ACC112 (cell line): ENCODE data around the gene SP6.

ENCODE experiments used
- H2AFZ ChIP-seq: fragments of 200-600 bp; sonication (generic); one replicate; pipeline ENCODE4 v1.6.0; 2017; ENCODE audit warnings: antibody characterized with exemption, low read length; ENCODE audit not compliant: unreplicated experiment
- H3K27ac ChIP-seq: fragments of 200-600 bp; sonication (generic); 2 replicates; pipeline ENCODE4 v1.5.1; 2014; ENCODE audit warnings: low read depth, mild to moderate bottlenecking, antibody characterized with exemption, low read length, moderate library complexity
- H3K27me3 ChIP-seq: fragments of 200-600 bp; sonication (generic); 2 replicates; pipeline ENCODE4 v1.6.1; 2014; ENCODE audit warnings: mild to moderate bottlenecking, antibody characterized with exemption, low read length, moderate library complexity, mixed read lengths; ENCODE audit not compliant: insufficient read depth
- H3K36me3 ChIP-seq: fragments of 200-600 bp; sonication (generic); 2 replicates; pipeline ENCODE4 v1.6.1; 2016; ENCODE audit warnings: mild to moderate bottlenecking, antibody characterized with exemption, low read length, moderate library complexity, mixed read lengths; ENCODE audit not compliant: insufficient read depth
- H3K4me1 ChIP-seq: fragments of 200-600 bp; sonication (generic); one replicate; pipeline ENCODE4 v1.6.1; 2016; ENCODE audit warnings: low read length, mixed read lengths; ENCODE audit not compliant: insufficient read depth, unreplicated experiment, control insufficient read depth
- H3K4me3 ChIP-seq: fragments of 200-600 bp; sonication (generic); 2 replicates; pipeline ENCODE4 v1.5.1; 2014; ENCODE audit warnings: mild to moderate bottlenecking, low read depth, low read length
- H3K79me2 ChIP-seq: fragments of 200-600 bp; sonication (generic); one replicate; pipeline ENCODE4 v1.6.0; 2016; ENCODE audit warnings: low read length; ENCODE audit not compliant: control insufficient read depth, unreplicated experiment, insufficient read depth

SP6 gene

DNA sequence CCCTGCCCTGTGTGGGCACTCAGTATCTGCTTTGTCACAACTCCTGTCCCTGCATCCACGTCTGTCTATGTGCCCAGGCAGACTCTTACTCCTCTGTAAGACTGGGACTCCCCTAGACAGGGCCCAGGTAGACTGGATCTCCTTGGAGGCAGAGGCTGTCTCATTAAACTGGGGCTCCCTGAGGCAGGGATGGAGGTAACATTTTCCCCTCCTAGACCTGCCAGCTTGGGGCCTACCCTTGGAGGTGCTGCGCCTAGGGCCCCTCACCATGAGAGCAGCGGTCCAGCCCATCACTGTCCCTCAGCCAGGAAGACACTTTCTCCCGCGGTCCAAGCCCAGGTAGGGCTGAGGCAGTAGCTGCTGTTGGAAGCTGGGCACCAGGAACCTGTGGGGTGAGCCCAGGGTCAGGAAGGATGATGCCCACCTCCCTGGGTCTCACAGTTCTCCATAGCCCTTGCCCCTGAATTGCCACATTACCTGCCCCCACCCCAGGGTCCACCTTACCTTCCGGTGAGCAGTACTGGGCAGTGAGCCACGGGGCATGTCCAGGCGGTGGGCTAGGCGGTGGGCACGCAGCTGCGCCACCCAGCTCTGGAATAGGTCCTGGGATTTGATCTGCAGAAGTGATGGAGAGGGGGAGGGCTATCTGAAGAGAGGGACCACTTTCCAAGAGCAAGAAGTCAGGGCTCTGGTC, 32.8 kb downstream of the SP6 start:
- Histone ChIP-seq H3K4me1 (peaks cover 15% of the 10 kb centered on the region), H3K27me3 (no peaks in the 10 kb centered on the region), H3K4me3 (no peak overlapping the region), H3K36me3 (no peaks in the 10 kb centered on the region; the same call in 1 of the 2 replicates), H2AFZ (no peak overlapping the region), H3K79me2 (no peaks in the 10 kb centered on the region), H3K27ac (no peak overlapping the region)

DNA sequence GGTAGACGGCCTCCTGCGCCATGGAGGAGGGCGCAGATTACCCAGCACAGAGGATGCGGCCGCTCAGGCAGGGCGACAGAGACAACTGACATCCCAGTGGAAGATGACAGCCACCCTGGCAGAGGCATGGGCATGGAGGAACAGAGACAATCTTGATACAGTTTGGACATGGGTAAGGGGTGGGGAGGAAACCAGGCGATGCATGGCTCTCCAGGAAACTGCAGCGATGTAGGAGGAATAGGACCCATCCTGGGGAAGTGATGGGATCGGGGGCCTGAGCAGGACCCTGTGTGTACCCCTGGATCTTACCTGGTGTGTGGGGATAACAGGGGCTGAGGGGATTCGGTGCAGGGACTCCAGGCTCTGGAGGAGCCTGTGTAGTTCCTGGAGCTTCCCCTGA, 34.0 kb downstream of the SP6 start:
- H3K36me3 ChIP-seq: no peaks in the 10 kb centered on the region; the same call in 1 of the 2 replicates
- no peak overlapping the region for H2AFZ ChIP-seq
- H3K27ac ChIP-seq: no peak overlapping the region
- H3K4me3 ChIP-seq: no peak overlapping the region
- peaks cover 6% of the 10 kb centered on the region for H3K4me1 ChIP-seq
- H3K79me2 ChIP-seq: no peaks in the 10 kb centered on the region
- H3K27me3 ChIP-seq: no peaks in the 10 kb centered on the region

- Histone ChIP-seq H2AFZ (no peak overlapping the region), H3K79me2 (no peaks in the 10 kb centered on the region), H3K4me3 (no peak overlapping the region)
These were observed 34.7 kb downstream of the SP6 start for GRCh38 chr17:47816111-47816735.

GRCh38 chr17:47815106-47815918, 35.7 kb downstream of the SP6 start:
- H3K36me3 ChIP-seq: no peaks in the 10 kb centered on the region; the same call in 1 of the 2 replicates
- H3K27me3 ChIP-seq: no peaks in the 10 kb centered on the region
- H2AFZ ChIP-seq: no peak overlapping the region
- H3K4me3 ChIP-seq: no peak overlapping the region
- H3K27ac ChIP-seq: no peak overlapping the region
- no peaks in the 10 kb centered on the region for H3K79me2 ChIP-seq
- peaks cover 8% of the 10 kb centered on the region for H3K4me1 ChIP-seq

More at GRCh38 chr17:47816111-47816735, 34.7 kb downstream of the SP6 start:
- H3K27me3 ChIP-seq: no peaks in the 10 kb centered on the region
- H3K4me1 ChIP-seq: peaks cover 5% of the 10 kb centered on the region
- H3K27ac ChIP-seq: no peak overlapping the region
- no peaks in the 10 kb centered on the region; the same call in 1 of the 2 replicates for H3K36me3 ChIP-seq

GRCh38 chr17:47813512-47814031, 37.4 kb downstream of the SP6 start:
- no peak overlapping the region for H3K4me3 ChIP-seq
- no peak overlapping the region for H3K27ac ChIP-seq
- peaks cover 20% of the 10 kb centered on the region for H3K4me1 ChIP-seq
- no peaks in the 10 kb centered on the region for H3K79me2 ChIP-seq
- H3K36me3 ChIP-seq: peaks cover 3% of the 10 kb centered on the region; the same call in 1 of the 2 replicates
- no peaks in the 10 kb centered on the region for H3K27me3 ChIP-seq
- H2AFZ ChIP-seq: no peak overlapping the region

- no peak overlapping the region for H3K4me3 ChIP-seq
- 0 out of 2 replicates have a peak, but pooled peaks cover 5% of the 10 kb centered on the region for H3K36me3 ChIP-seq
- H2AFZ ChIP-seq: no peak overlapping the region
- H3K79me2 ChIP-seq: no peaks in the 10 kb centered on the region
- no peaks in the 10 kb centered on the region for H3K27me3 ChIP-seq
- no peak overlapping the region for H3K27ac ChIP-seq
- peaks cover 20% of the 10 kb centered on the region for H3K4me1 ChIP-seq
These were observed 37.9 kb downstream of the SP6 start for GRCh38 chr17:47813077-47813476.

- Histone ChIP-seq H3K4me1 (peaks cover 20% of the 10 kb centered on the region), H3K27ac (no peak overlapping the region), H3K36me3 (0 out of 2 replicates have a peak, but pooled peaks cover 5% of the 10 kb centered on the region), H3K4me3 (no peak overlapping the region), H3K27me3 (no peaks in the 10 kb centered on the region), H2AFZ (no peak overlapping the region), H3K79me2 (no peaks in the 10 kb centered on the region)
These were observed 38.6 kb downstream of the SP6 start for GRCh38 chr17:47812146-47812920.

GRCh38 chr17:47811709-47812108, 39.3 kb downstream of the SP6 start:
- no peaks in the 10 kb centered on the region for H3K27me3 ChIP-seq
- H3K79me2 ChIP-seq: no peaks in the 10 kb centered on the region
- 0 out of 2 replicates have a peak, but pooled peaks cover 5% of the 10 kb centered on the region for H3K36me3 ChIP-seq
- peaks cover 20% of the 10 kb centered on the region for H3K4me1 ChIP-seq
- no peak overlapping the region for H3K4me3 ChIP-seq
- no peak overlapping the region for H3K27ac ChIP-seq
- H2AFZ ChIP-seq: no peak overlapping the region

GRCh38 chr17:47810901-47811635, 39.9 kb downstream of the SP6 start:
- Histone ChIP-seq H3K79me2 (no peaks in the 10 kb centered on the region), H3K4me3 (no peak overlapping the region), H2AFZ (no peak overlapping the region), H3K27ac (peak overlapping the region; percentile 74; the same call in 1 of the 2 replicates), H3K4me1 (peaks cover 20% of the 10 kb centered on the region), H3K27me3 (no peaks in the 10 kb centered on the region), H3K36me3 (0 out of 2 replicates have a peak, but pooled peaks cover 5% of the 10 kb centered on the region)
